Measurements from ENCODE around the gene BCHE.
"Not testable (repeated sequence)": the region's sequence is repeated elsewhere in the genome, so short reads cannot be mapped to it uniquely, and the experiment has no call there.

BCHE gene

DNA sequence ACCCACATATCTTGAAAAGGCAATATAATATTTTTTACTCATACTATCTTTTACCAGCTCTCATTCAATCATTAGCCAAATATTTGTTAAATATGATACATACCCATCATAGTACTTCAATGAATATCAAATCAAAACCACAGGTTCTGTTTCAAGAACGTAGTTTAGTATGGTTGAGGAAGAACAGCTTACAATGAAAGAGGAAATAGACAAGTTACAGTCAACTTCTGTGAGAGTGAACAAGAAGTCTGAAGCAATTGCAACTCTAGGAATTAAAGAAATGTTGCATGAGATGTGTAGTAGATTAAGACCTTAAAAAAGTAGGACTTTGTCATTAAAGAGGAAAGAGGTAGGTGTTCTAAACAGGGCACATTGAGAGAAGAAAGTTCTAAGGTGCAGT lies 9.3 kb downstream of the BCHE start:
- in situ Hi-C loops (cut with HindIII; ENCODE audit: low sequenced_read_pairs) = no loop called here
- no peak overlapping the region for H3K4me3 ChIP-seq (ENCODE audit: low read depth, low read length)
- TF ChIP-seq, protein P1, sequence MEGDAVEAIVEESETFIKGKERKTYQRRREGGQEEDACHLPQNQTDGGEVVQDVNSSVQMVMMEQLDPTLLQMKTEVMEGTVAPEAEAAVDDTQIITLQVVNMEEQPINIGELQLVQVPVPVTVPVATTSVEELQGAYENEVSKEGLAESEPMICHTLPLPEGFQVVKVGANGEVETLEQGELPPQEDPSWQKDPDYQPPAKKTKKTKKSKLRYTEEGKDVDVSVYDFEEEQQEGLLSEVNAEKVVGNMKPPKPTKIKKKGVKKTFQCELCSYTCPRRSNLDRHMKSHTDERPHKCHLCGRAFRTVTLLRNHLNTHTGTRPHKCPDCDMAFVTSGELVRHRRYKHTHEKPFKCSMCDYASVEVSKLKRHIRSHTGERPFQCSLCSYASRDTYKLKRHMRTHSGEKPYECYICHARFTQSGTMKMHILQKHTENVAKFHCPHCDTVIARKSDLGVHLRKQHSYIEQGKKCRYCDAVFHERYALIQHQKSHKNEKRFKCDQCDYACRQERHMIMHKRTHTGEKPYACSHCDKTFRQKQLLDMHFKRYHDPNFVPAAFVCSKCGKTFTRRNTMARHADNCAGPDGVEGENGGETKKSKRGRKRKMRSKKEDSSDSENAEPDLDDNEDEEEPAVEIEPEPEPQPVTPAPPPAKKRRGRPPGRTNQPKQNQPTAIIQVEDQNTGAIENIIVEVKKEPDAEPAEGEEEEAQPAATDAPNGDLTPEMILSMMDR (IDR thresholded peaks at IDR 0.05; ENCODE audit: low read depth, low read length) = no peak
- no peak for DNase-seq (ENCODE audit: low read depth, low spot score)

DNA sequence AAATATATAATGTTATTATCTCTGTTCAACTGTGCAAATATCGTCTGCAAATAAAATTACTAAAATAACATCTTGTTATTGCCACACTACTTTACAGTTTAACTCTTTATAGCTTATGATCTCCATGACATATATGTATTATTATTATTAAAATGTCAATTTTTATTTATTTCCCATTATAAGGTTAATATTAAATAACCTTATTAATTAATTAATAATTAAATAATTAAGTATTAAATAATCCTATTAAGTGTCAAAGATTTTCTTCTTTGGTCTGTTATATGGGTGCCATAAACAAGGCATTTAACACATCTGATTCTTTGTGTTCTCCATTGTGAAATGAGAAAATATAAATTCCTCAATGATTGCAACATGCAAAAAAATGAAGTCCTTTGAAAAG lies 10.0 kb downstream of the BCHE start:
- H3K4me3 ChIP-seq (ENCODE audit: low read depth, low read length) = no peak overlapping the region
- no peak for DNase-seq (ENCODE audit: low read depth, low spot score)
- TF ChIP-seq, protein P1 (IDR thresholded peaks at IDR 0.05; ENCODE audit: low read depth, low read length) = no peak
- in situ Hi-C loops (cut with HindIII; ENCODE audit: low sequenced_read_pairs) = no loop called here

DNA sequence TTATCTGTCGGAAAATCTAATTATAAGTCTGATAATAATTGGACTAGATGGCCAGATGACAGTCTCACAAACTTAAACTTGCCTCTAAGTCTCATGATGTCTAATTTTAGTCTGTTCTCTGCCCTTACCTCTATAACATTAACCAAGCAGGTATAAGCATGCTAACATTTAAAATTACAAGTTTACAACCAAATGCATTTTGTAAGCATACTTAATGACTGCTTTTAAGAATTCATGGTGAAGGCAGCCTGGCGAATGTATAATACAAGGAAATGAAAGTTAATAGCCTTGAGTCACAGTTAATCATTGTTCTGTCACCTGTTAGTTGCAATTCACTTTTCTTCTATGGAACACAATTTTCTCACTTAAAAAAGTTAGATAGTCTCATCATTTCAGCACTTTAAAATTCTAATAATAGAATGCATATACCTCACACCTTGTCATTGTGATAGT lies 16.5 kb downstream of the BCHE start:
- no peak for DNase-seq (ENCODE audit: low read depth, low spot score)
- TF ChIP-seq, protein P1 (IDR thresholded peaks at IDR 0.05; ENCODE audit: low read depth, low read length) = no peak
- in situ Hi-C loops (cut with HindIII; ENCODE audit: low sequenced_read_pairs) = no loop called here
- no peak overlapping the region for H3K4me3 ChIP-seq (ENCODE audit: low read depth, low read length)

DNA sequence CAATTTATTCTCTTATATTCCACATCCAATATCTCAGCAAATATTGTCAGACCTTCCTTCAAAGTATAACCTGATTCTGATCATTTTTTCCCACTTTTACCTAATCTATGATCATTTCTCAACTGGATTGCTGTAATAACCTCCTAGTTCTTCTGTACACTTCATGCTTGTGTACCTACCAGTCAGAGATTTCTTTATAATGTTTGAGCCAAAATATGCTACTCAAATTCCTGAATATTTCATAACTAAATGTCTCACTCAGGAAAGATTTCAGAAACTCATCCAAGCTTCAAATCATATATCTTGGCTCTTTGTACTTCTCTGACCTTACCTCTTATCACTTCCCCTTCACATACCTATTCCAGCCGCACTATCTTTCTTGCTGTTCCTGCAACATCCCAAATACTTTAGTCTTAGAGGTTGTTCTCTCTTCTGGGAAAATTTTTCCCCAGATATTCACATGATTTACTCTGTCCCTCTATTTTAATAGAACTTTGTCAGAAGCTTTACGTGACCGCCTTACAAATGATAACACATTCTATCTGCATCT lies 20.0 kb downstream of the BCHE start:
- in situ Hi-C loops (cut with HindIII; ENCODE audit: low sequenced_read_pairs) = no loop called here
- TF ChIP-seq, protein P1 (IDR thresholded peaks at IDR 0.05; ENCODE audit: low read depth, low read length) = no peak
- H3K4me3 ChIP-seq (ENCODE audit: low read depth, low read length) = no peak overlapping the region
- no peak for DNase-seq (ENCODE audit: low read depth, low spot score)

DNA sequence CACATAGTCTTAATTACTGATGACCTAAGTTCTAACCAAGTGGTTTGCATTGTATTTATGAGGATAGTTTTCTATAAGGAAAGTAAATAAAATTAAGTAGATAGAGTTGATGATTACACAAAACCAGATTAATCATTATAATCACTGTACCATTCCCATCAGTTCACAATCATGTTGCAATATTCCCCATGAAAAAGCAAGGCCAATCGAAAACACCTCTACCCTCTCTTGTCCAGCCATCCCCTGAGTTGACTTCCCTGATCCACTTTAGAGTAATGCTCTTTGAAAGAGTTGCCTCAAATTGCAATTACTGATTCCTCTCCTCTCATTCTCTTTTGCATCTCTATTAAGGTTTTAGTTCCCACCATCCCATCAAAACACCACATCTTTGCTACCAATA lies 21.0 kb downstream of the BCHE start:
- no peak for DNase-seq (ENCODE audit: low read depth, low spot score)
- TF ChIP-seq, protein P1 (IDR thresholded peaks at IDR 0.05; ENCODE audit: low read depth, low read length) = no peak
- no peak overlapping the region for H3K4me3 ChIP-seq (ENCODE audit: low read depth, low read length)
- in situ Hi-C loops (cut with HindIII; ENCODE audit: low sequenced_read_pairs) = no loop called here

DNA sequence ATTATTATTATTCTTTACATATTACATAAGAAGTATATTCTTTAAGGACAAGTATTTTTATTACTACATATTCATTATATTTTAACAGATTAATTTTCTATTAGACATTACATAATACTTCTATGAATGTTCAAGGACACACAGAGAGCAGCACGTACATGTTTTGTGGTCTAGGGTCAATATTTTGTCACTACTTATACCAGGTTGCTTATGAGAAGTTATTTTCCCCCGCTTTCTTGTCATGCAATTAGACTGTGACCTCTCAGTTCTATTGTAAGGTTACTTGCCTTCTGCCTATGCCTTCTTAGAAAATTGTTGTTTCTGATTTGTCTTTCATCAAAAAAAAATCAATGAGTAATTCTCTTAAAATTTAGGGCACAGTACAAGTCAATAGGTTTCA lies 21.5 kb downstream of the BCHE start:
- H3K4me3 ChIP-seq (ENCODE audit: low read depth, low read length) = no peak overlapping the region
- in situ Hi-C loops (cut with HindIII; ENCODE audit: low sequenced_read_pairs) = no loop called here
- TF ChIP-seq, protein P1 (IDR thresholded peaks at IDR 0.05; ENCODE audit: low read depth, low read length) = no peak
- no peak for DNase-seq (ENCODE audit: low read depth, low spot score)

DNA sequence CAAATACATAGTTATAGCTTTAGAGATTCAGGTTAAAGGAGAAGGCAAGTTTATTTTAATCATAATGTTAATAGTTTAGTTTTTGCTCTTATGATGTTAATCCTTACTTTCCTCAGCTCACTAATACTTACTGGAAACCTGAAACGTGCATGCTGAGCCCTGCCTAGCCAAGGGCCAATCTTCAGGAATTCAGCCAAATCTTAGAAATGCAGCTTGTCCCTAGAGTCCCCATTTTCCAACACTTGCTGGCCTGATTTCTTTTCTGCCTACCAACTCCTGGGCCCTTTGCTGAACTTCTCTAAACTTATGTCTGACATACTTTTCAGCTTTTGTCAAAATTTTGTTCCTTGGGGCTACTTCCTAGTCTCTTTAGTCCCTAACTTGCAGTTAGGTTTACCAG lies 22.8 kb downstream of the BCHE start:
- no peak for DNase-seq (ENCODE audit: low read depth, low spot score)
- TF ChIP-seq, protein P1 (IDR thresholded peaks at IDR 0.05; ENCODE audit: low read depth, low read length) = no peak
- no peak overlapping the region for H3K4me3 ChIP-seq (ENCODE audit: low read depth, low read length)
- in situ Hi-C loops (cut with HindIII; ENCODE audit: low sequenced_read_pairs) = no loop called here

DNA sequence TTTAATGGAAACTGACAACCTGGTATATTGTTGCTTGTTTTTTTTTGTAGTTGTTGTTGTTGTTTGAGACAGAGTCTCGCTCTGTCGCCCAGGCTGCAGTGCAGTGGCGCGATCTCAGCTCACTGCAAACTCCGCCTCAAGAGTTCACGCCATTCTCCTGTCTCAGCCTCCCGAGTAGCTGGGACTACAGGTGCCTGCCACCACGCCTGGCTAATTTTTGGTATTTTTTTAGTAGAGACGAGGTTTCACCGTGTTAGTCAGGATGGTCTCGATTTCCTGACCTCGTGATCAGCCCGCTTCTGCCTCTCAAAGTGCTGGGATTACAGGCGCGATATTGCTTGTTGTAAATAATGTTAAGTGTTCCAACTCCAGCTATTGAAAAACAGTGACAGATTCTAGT lies 29.3 kb downstream of the BCHE start:
- H3K4me3 ChIP-seq (ENCODE audit: low read depth, low read length); in situ Hi-C loops (cut with HindIII; ENCODE audit: low sequenced_read_pairs); DNase-seq (ENCODE audit: low read depth, low spot score): not testable (repeated sequence)

All from astrocyte of the spinal cord (primary cell).